CD14-positive monocyte (primary cell): ENCODE results near the gene CCDC7. TPM values are rescaled to one million over a fixed set of nuclear protein-coding genes. Genes with fewer than 3 reads are reported as not detected.

Experiments used
- DNase-seq, 3 donors: peaks; one replicate each; pipeline ENCODE4 v3.0.0-alpha.2; 2011 to 2022
- H2AFZ ChIP-seq: 2 replicates; pipeline ENCODE4 v1.6.0; 2012; ENCODE audit warnings: mild to moderate bottlenecking, low read depth, low read length, inconsistent platforms; ENCODE audit not compliant: insufficient read depth, poor library complexity, severe bottlenecking
- H3K27ac ChIP-seq, 2 donors: 1 replicate in 1 of 2; 2 replicates in 1 of 2; pipeline ENCODE4 v1.5.1; 2012 to 2013; ENCODE audit warnings: low read length in 2 of 2, control low read depth in 1 of 2, inconsistent platforms in 1 of 2, low read depth in 1 of 2, mild to moderate bottlenecking in 1 of 2
- H3K27me3 ChIP-seq, 2 donors: one replicate each; pipeline versions ENCODE4 v1.6.0 to v1.6.1; 2011 to 2013; ENCODE audit warnings: low read length in 2 of 2; ENCODE audit not compliant: control insufficient read depth in 2 of 2, insufficient read depth in 2 of 2
- H3K36me3 ChIP-seq, 2 donors: replicated peaks in 1 of 2; 1 replicate in 1 of 2; 2 replicates in 1 of 2; pipeline versions ENCODE4 v1.5.1 to v1.6.1; 2012 to 2013; ENCODE audit warnings: low read length in 2 of 2, control low read depth in 1 of 2, inconsistent platforms in 1 of 2, mild to moderate bottlenecking in 1 of 2; ENCODE audit not compliant: insufficient read depth in 2 of 2, control insufficient read depth in 1 of 2
- H3K4me1 ChIP-seq, 2 donors: 1 replicate in 1 of 2; 2 replicates in 1 of 2; pipeline versions ENCODE4 v1.5.1 to v1.6.1; 2012 to 2013; ENCODE audit warnings: low read length in 2 of 2, control low read depth in 1 of 2, inconsistent platforms in 1 of 2, mild to moderate bottlenecking in 1 of 2, moderate library complexity in 1 of 2; ENCODE audit not compliant: insufficient read depth in 2 of 2, control insufficient read depth in 1 of 2
- H3K4me2 ChIP-seq: replicated peaks from 2 replicates; pipeline ENCODE3; 2012; ENCODE audit warnings: low read length, moderate library complexity, mild to moderate bottlenecking; ENCODE audit not compliant: poor library complexity, severe bottlenecking; ENCODE audit errors: extremely low read depth
- H3K4me3 ChIP-seq, 3 experiments: fragments of 200-600 bp in 1 of 3; sonication (generic) in 1 of 3; replicated peaks in 1 of 3; 1 replicate in 2 of 3; 2 replicates in 1 of 3; pipeline ENCODE4 v1.5.1; 2011 to 2013; ENCODE audit warnings: low read length in 3 of 3, mild to moderate bottlenecking in 3 of 3, control low read depth in 2 of 3, low read depth in 2 of 3, inconsistent platforms in 1 of 3, moderate library complexity in 1 of 3
- H3K79me2 ChIP-seq: 2 replicates; pipeline ENCODE4 v1.6.0; 2012; ENCODE audit warnings: mild to moderate bottlenecking, control low read depth, inconsistent platforms, low read length, moderate library complexity; ENCODE audit not compliant: insufficient read depth
- H3K9ac ChIP-seq: 2 replicates; pipeline ENCODE4 v1.6.0; 2017; ENCODE audit warnings: low read length, mild to moderate bottlenecking; ENCODE audit not compliant: insufficient read depth, poor library complexity, severe bottlenecking
- H3K9me3 ChIP-seq, 2 donors: replicated peaks in 1 of 2; 1 replicate in 1 of 2; 2 replicates in 1 of 2; pipeline versions ENCODE4 v1.5.1 to v1.6.1; 2012 to 2013; ENCODE audit warnings: low read length in 2 of 2, control low read depth in 1 of 2; ENCODE audit not compliant: control insufficient read depth in 1 of 2, insufficient read depth in 1 of 2
- H4K20me1 ChIP-seq: 2 replicates; pipeline ENCODE4 v1.6.0; 2012; ENCODE audit warnings: mild to moderate bottlenecking, low read length, control low read depth, moderate library complexity; ENCODE audit not compliant: insufficient read depth
- H3K27ac Mint-ChIP-seq, 7 donors: one replicate each; pipeline ENCODE4 v1.8.0; 2020; ENCODE audit warnings: mild to moderate bottlenecking in 7 of 7, mixed read lengths in 7 of 7, moderate library complexity in 6 of 7, inconsistent platforms in 2 of 7
- H3K27me3 Mint-ChIP-seq, 3 donors: one replicate each; pipeline ENCODE4 v1.8.0; 2021 to 2022; ENCODE audit warnings: low read depth in 3 of 3, mild to moderate bottlenecking in 3 of 3, mixed read lengths in 3 of 3, moderate library complexity in 3 of 3, inconsistent platforms in 1 of 3
- H3K36me3 Mint-ChIP-seq, 2 donors: one replicate each; pipeline ENCODE4 v1.8.0; 2020; ENCODE audit warnings: mixed read lengths in 2 of 2, inconsistent platforms in 1 of 2, mild to moderate bottlenecking in 1 of 2
- H3K4me1 Mint-ChIP-seq: one replicate; pipeline ENCODE4 v1.8.0; 2020; ENCODE audit warnings: mild to moderate bottlenecking, mixed read lengths
- H3K4me3 Mint-ChIP-seq, 2 donors: one replicate each; pipeline ENCODE4 v1.8.0; 2020; ENCODE audit warnings: mild to moderate bottlenecking in 2 of 2, mixed read lengths in 2 of 2, moderate library complexity in 1 of 2
- H3K9me3 Mint-ChIP-seq, 7 donors: one replicate each; pipeline ENCODE4 v1.8.0; 2020 to 2022; ENCODE audit warnings: mixed read lengths in 7 of 7, mild to moderate bottlenecking in 6 of 7, moderate library complexity in 6 of 7, inconsistent platforms in 2 of 7
- CTCF ChIP-seq: fragments of 200-600 bp; IDR thresholded peaks from one replicate; pipeline ENCODE4 v1.8.0; 2022; ENCODE audit warnings: antibody characterized with exemption, mild to moderate bottlenecking
- WGBS: methylation state at CpG from one replicate; pipeline ENCODE4 v1.1.5; 2013; ENCODE audit warnings: missing lambda C conversion rate; ENCODE audit not compliant: insufficient coverage; 5-methylcytosine and 5-hydroxymethylcytosine counted together
- intact Hi-C, 2 donors: fragments of 100-400 bp; cut with micrococcal nuclease; formaldehyde crosslinking; loops; one replicate each; pipeline versions ENCODE4 v1.15.0 to v1.15.1; 2023
- polyA plus RNA-seq, 3 donors: library from polyadenylated mRNA; depleted of rRNA in 1 of 3; unstranded in 2 of 3; stranded (reverse) in 1 of 3; fragments of 300-500 nt in 2 of 3; fragments of >200 nt in 1 of 3; fragmentation: Illumina TruSeq in 2 of 3; gene quantifications; 1 replicate in 2 of 3; 2 replicates in 1 of 3; pipeline ENCODE4 v1.2.3, GENCODE V29; 2012 to 2021

The CCDC7 gene
- polyA plus RNA-seq, 3 donors, result 1.3 to 2.3 (median 2.0) TPM

- 100% methylated on average over 2 of the region's 3 CpGs for WGBS
- intact Hi-C loops, result no loop called here
Observed at GRCh38 chr10:32890444-32890843, 444.5 kb downstream of the CCDC7 start.

GRCh38 chr10:32891261-32891660 is 445.3 kb downstream of the CCDC7 start:
- intact Hi-C loops, result no loop called here
- Histone ChIP-seq H3K79me2 (no peaks in the 10 kb centered on the region), H3K4me3 (no peak overlapping the region), H3K27me3 (no peaks in the 10 kb centered on the region), H3K9me3 (no peaks in the 10 kb centered on the region), H3K4me2 (no peak overlapping the region), H3K36me3 (peaks cover 0 to 9% of the 10 kb centered on the region in 2 donors), H3K9ac (no peak overlapping the region), H3K4me1 (no peaks in the 10 kb centered on the region), H2AFZ (no peak overlapping the region), H3K27ac (no peak overlapping the region), H4K20me1 (no peaks in the 10 kb centered on the region)
- Mint-ChIP-seq H3K27ac (no peak overlapping the region), H3K27me3 (peaks cover 2 to 3% (median 2%) of the 10 kb centered on the region in 3 donors), H3K9me3 (no peaks in the 10 kb centered on the region), H3K36me3 (peaks cover 10 to 12% of the 10 kb centered on the region in 2 donors), H3K4me3 (no peak overlapping the region), H3K4me1 (peaks cover 1% of the 10 kb centered on the region)
- 100% methylated on average over 2 of the region's 8 CpGs for WGBS
- no peak for DNase-seq
- no peak for TF ChIP-seq CTCF

More at GRCh38 chr10:32890444-32890843, 444.5 kb downstream of the CCDC7 start:
- H3K4me3 ChIP-seq, result no peak overlapping the region
- peaks cover 2 to 4% (median 3%) of the 10 kb centered on the region in 3 donors for H3K27me3 Mint-ChIP-seq
- DNase-seq, result no peak
- no peaks in the 10 kb centered on the region for H3K9me3 Mint-ChIP-seq
- no peaks in the 10 kb centered on the region for H3K79me2 ChIP-seq
- no peak overlapping the region for H2AFZ ChIP-seq
- H3K9ac ChIP-seq, result no peak overlapping the region
- no peak overlapping the region for H3K27ac ChIP-seq
- peaks cover 1% of the 10 kb centered on the region for H3K4me1 Mint-ChIP-seq
- no peak overlapping the region for H3K4me3 Mint-ChIP-seq
- H3K36me3 Mint-ChIP-seq, result peaks cover 4 to 5% of the 10 kb centered on the region in 2 donors
- no peaks in the 10 kb centered on the region for H4K20me1 ChIP-seq
- no peak overlapping the region for H3K4me2 ChIP-seq
- no peaks in the 10 kb centered on the region for H3K9me3 ChIP-seq
- no peaks in the 10 kb centered on the region for H3K4me1 ChIP-seq
- TF ChIP-seq CTCF, result no peak
- peaks cover 0 to 2% of the 10 kb centered on the region in 2 donors for H3K36me3 ChIP-seq
- H3K27me3 ChIP-seq, result no peaks in the 10 kb centered on the region
- peak overlapping the region in 2 of 7 donors; percentile 4 to 46 for H3K27ac Mint-ChIP-seq
